Endothelial cell of umbilical vein (primary cell): ENCODE measurements around the gene INPP5K. TPM values are rescaled to one million over a fixed set of nuclear protein-coding genes. Genes with fewer than 3 reads are reported as not detected.

Experiments used
- BruUV-seq: library from RNA; stranded (reverse); fragments of 400-500 nt; replicated peaks from 2 replicates; lab custom pipeline; 2021; lab: Mats Ljungman, UMichigan
- CTCF ChIA-PET: fragments of 300-600, 350-600 bp; sonication (Branson Sonifier 250); formaldehyde crosslinking; loops from one replicate; lab custom pipeline; 2021; ENCODE audit warnings: antibody characterized with exemption, inconsistent platforms; lab: Charles Lee
- POLR2A ChIA-PET: fragments of 300-600, 350-600 bp; sonication (Branson Sonifier 250); formaldehyde crosslinking; loops from one replicate; lab custom pipeline; 2021; ENCODE audit warnings: antibody characterized with exemption, inconsistent platforms; lab: Charles Lee
- DNase-seq: peaks from one replicate; pipeline ENCODE4 v3.0.0-alpha.2; 2011; ENCODE audit warnings: low read depth, low spot score
- FAIRE-seq: peaks from 2 replicates; lab custom pipeline; 2011; peaks lifted over from hg19 to GRCh38; lab: Jason Lieb, UNC
- H2AFZ ChIP-seq: 2 replicates; pipeline ENCODE4 v1.6.0; 2012; ENCODE audit warnings: low read depth, low read length, control low read depth, inconsistent platforms
- H3K27ac ChIP-seq: 2 replicates; pipeline ENCODE4 v1.5.1; 2011; ENCODE audit warnings: low read depth, mild to moderate bottlenecking, control low read depth, low read length, moderate library complexity; ENCODE audit not compliant: insufficient read depth
- H3K27me3 ChIP-seq, 2 experiments: 2 replicates each; pipeline versions ENCODE4 v1.6.0 to v1.6.1; 2011; ENCODE audit warnings: low read length in 2 of 2, mixed read lengths in 1 of 2; ENCODE audit not compliant: control insufficient read depth in 2 of 2, insufficient read depth in 2 of 2
- H3K36me3 ChIP-seq, 2 experiments: 2 replicates in 1 of 2; 3 replicates in 1 of 2; pipeline ENCODE4 v1.5.1; 2011; ENCODE audit warnings: low read length in 2 of 2, mild to moderate bottlenecking in 1 of 2, moderate library complexity in 1 of 2; ENCODE audit not compliant: control insufficient read depth in 2 of 2, insufficient read depth in 2 of 2; ENCODE audit errors: extremely low read depth in 1 of 2
- H3K4me1 ChIP-seq: 3 replicates; pipeline ENCODE4 v1.5.1; 2011; ENCODE audit warnings: mild to moderate bottlenecking, low read length; ENCODE audit not compliant: control insufficient read depth, insufficient read depth; ENCODE audit errors: extremely low read depth
- H3K4me2 ChIP-seq: 2 replicates; pipeline ENCODE4 v1.6.1; 2011; ENCODE audit warnings: low read length, control low read depth, mixed read lengths; ENCODE audit not compliant: insufficient read depth
- H3K4me3 ChIP-seq, 3 experiments: fragments of 200-600 bp in 1 of 3; sonication (generic), shearing (Covaris generic) in 1 of 3; replicated peaks in 1 of 3; 2 replicates each; pipeline ENCODE4 v1.5.1; 2011 to 2016; ENCODE audit warnings: control low read depth in 3 of 3, low read length in 3 of 3, mild to moderate bottlenecking in 2 of 3, inconsistent platforms in 1 of 3, low read depth in 1 of 3, moderate library complexity in 1 of 3; ENCODE audit not compliant: insufficient read depth in 1 of 3
- H3K79me2 ChIP-seq: 2 replicates; pipeline ENCODE4 v1.6.0; 2012; ENCODE audit warnings: low read length, inconsistent platforms; ENCODE audit not compliant: control insufficient read depth, insufficient read depth
- H3K9ac ChIP-seq: replicated peaks from 2 replicates; pipeline ENCODE3; 2011; ENCODE audit warnings: low read length, control low read depth; ENCODE audit not compliant: insufficient read depth; ENCODE audit errors: extremely low read depth
- H3K9me1 ChIP-seq: replicated peaks from 3 replicates; pipeline ENCODE4 v1.6.0; 2011; ENCODE audit warnings: mild to moderate bottlenecking, low read length; ENCODE audit not compliant: control insufficient read depth, insufficient read depth; ENCODE audit errors: extremely low read depth
- H3K9me3 ChIP-seq: replicated peaks from 2 replicates; pipeline ENCODE4 v1.5.1; 2012; ENCODE audit warnings: low read length, inconsistent platforms; ENCODE audit not compliant: control insufficient read depth, insufficient read depth
- H4K20me1 ChIP-seq: replicated peaks from 2 replicates; pipeline ENCODE3; 2011; ENCODE audit warnings: mild to moderate bottlenecking, low read length; ENCODE audit not compliant: control insufficient read depth, insufficient read depth; ENCODE audit errors: extremely low read depth
- CTCF ChIP-seq, 2 donors: IDR thresholded peaks; 1 replicate in 1 of 2; 2 replicates in 1 of 2; pipeline ENCODE4 v1.5.1; 2011; ENCODE audit warnings: low read length in 2 of 2, mild to moderate bottlenecking in 2 of 2, moderate library complexity in 2 of 2, control low read depth in 1 of 2, inconsistent platforms in 1 of 2, low read depth in 1 of 2; ENCODE audit not compliant: insufficient read depth in 1 of 2; ENCODE audit errors: extremely low read depth in 1 of 2
- MAX ChIP-seq: IDR thresholded peaks from 2 replicates; pipeline ENCODE4 v1.6.1; 2011; ENCODE audit not compliant: insufficient read depth, insufficient read length
- dilution Hi-C: fragments of 300-500 bp; cut with MboI; formaldehyde crosslinking; loops from one replicate; pipeline ENCODE4 v1.15.0; 2019; ENCODE audit warnings: low sequenced_read_pairs; ENCODE audit not compliant: extremely low pct_ligation_motif_present
- intact Hi-C: fragments of 100-400 bp; cut with micrococcal nuclease; formaldehyde crosslinking; loops from one replicate; pipeline ENCODE4 v1.10.0; 2022
- polyA plus RNA-seq, 4 experiments: library from polyadenylated mRNA; depleted of rRNA in 3 of 4; stranded (reverse) in 3 of 4; unstranded in 1 of 4; fragments of >200 nt; gene quantifications; 2 replicates each; pipeline versions ENCODE4 v1.2.1 to v1.2.3, GENCODE V29; 2011 to 2012; ENCODE audit warnings: missing spikeins in 1 of 4
- total RNA-seq: library from RNA; stranded (reverse); gene quantifications from 2 replicates; pipeline ENCODE4 v1.2.3, GENCODE V29; 2021

The INPP5K gene
- total and polyA plus RNA-seq, 2 donors (not counting 3 experiments of a cell fraction or from before 2014, with no cell fraction given) = 44.2 to 54.1 TPM

GRCh38 chr17:1486802-1487695 is 29.4 kb downstream of the INPP5K start:
- Histone ChIP-seq H3K27ac (peak overlapping the region; percentile 51), H3K27me3 (no peaks in the 10 kb centered on the region), H3K79me2 (peaks cover 40% of the 10 kb centered on the region), H3K36me3 (peaks cover 4 to 6% of the 10 kb centered on the region in 2 experiments), H2AFZ (no peak overlapping the region), H3K4me1 (peaks cover 25% of the 10 kb centered on the region), H4K20me1 (no peaks in the 10 kb centered on the region), H3K9me3 (no peaks in the 10 kb centered on the region), H3K4me3 (peak overlapping the region in 1 of 3 experiments; percentile 21), H3K9me1 (no peaks in the 10 kb centered on the region), H3K4me2 (no peak overlapping the region), H3K9ac (no peak overlapping the region)
- dilution Hi-C loops (no loop called here), intact Hi-C loops (no loop called here)
- ChIA-PET CTCF (interaction anchor here (1.0 to 4.6 kb wide), 5 partner anchors 25 to 121 kb away, joined by 4 to 36 read pairs (median 5); partner anchors contain the start of gene INPP5K), POLR2A (interaction anchor here (1.0 kb wide), 1 partner anchor 29 kb away, joined by 4 read pairs; the partner anchor contains the start of gene INPP5K)
- FAIRE-seq (peak; percentile 89), DNase-seq (peak; percentile 76)
- no TSS peak for BruUV-seq
- TF ChIP-seq MAX = no peak
- TF ChIP-seq CTCF (IDR thresholded peaks at IDR 0.05; ENCODE audit: extremely low read depth in 1 of 2, insufficient read depth in 1 of 2, low read depth in 1 of 2, low read length in 2 of 2) = peak in 1 of 2 donors; percentile 0
